ENCODE results near the gene REEP6. TPM values are rescaled to one million over a fixed set of nuclear protein-coding genes. Genes with fewer than 3 reads are reported as not detected.
"Not testable (repeated sequence)": the region's sequence is repeated elsewhere in the genome, so short reads cannot be mapped to it uniquely, and the experiment has no call there.

REEP6 gene
- total RNA-seq, 1 donor from 2014 or later: 0.26 TPM

DNA sequence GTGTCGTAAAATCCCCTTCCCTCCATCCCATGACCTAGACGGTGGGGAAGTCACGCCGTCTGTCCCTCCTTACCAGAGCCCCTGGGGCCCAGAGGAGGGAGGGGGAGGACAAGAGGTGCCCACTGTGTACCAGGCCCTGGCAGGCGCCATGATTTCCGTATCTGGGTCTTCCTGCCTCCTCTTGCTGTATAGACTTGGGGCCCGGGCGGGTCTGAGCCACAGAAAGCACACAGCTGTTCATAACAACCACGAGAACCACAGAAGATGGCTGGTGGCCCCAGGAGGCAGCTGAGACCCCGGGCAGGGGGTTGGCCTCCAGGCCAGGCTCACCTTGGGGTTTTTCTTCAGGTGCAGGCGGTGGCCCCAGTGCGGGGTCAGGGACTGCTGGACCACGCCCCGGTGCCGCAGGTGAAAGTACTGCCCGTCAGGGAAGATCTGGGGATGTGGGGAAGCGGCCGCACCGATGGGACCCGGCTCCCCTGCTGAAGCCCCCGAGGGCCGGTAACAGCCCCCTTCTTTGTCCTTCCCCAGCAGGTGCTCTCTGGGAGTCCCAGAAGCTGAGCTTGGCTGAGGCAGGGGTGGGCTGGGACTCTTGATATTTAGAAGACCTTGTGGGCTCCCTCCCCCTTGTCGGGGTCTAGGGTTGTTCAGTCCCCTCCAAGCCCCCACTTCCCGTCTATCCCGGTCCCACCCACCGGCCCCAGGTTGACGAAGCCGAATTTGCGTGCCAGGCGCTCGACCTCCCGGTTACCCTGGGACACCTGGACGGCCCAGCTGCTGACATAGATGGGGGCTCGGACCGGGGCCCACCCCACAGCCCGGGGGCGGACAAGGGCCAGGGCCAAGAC lies 1.3 kb upstream of the REEP6 start:
- DNase-seq (ENCODE audit: low read depth in 2 of 2): no peak

GRCh38 chr19:1490311-1491113 lies 469 bp upstream of the REEP6 start, which contains the start of gene PCSK4:
Gene PCSK4, minus strand, starts transcription at chr19:1490350. Its CDS starts 4 bp downstream, at chr19:1490346.
- peak; percentile 97 to 99 for DNase-seq (ENCODE audit: low read depth in 2 of 2)

- no peak for DNase-seq (ENCODE audit: low read depth in 2 of 2)
Observed at GRCh38 chr19:1491849-1492170, 829 bp downstream of the REEP6 start.

DNA sequence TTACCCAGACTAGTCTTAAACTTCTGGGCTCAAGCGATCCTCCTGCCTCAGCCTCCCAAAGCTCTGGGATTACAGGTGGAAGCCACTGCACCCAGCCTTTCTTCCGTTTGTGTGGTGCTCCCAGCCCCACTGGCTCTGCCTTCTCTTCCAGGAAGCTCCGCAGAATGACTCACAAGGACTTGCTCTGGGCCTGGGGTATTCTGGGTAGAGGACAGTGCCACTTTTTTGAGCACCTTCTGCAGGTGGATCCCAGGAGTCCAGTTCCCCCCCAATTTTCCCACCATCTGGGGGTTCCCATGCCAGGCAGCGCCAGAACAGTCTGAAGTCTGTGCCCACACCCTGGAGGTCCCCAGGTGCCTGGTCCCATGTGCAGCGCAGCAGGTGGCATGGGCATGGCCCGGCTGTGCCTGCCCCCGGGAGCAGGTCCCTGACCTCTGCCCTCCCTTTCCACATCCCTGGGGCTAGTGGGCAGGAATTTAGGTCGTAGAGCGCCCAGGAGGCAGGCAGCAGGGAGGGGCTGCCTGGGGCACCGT lies 1.6 kb downstream of the REEP6 start:
- DNase-seq (ENCODE audit: low read depth in 2 of 2): peak in 1 of 2 donors; percentile 16

GRCh38 chr19:1494115-1494815 lies 3.3 kb downstream of the REEP6 start:
- no peak for DNase-seq (ENCODE audit: low read depth in 2 of 2)

DNA sequence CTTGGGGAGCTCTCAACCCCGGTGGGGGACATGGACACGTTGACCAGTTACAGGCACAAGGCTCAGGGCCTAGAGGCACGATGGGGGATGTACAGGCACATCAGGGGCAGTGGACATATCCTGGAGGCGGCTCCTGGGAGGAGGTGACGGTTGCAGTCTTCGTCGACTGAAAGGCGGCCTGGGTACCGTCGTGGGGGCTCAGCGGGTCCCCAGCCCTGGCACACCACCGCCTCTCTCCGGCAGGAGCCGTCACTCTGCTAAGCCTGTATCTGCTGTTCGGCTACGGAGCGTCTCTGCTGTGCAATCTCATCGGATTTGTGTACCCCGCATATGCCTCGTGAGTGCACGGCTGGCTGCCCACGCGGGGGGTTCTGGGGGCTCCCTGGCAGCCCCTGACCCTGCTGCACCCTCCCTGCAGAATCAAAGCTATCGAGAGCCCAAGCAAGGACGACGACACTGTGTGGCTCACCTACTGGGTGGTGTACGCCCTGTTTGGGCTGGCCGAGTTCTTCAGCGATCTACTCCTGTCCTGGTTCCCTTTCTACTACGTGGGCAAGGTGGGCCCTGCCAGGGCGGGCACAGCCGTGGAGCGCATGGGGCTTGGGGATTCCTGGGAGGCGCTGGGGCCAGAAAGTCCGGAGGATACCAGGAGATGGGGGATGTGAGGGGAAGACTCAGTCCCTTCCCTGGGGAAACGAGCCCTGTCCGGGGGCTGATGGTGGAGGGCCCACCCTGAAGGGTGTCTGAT lies 4.2 kb downstream of the REEP6 start:
- no peak for DNase-seq (ENCODE audit: low read depth in 2 of 2)

DNA sequence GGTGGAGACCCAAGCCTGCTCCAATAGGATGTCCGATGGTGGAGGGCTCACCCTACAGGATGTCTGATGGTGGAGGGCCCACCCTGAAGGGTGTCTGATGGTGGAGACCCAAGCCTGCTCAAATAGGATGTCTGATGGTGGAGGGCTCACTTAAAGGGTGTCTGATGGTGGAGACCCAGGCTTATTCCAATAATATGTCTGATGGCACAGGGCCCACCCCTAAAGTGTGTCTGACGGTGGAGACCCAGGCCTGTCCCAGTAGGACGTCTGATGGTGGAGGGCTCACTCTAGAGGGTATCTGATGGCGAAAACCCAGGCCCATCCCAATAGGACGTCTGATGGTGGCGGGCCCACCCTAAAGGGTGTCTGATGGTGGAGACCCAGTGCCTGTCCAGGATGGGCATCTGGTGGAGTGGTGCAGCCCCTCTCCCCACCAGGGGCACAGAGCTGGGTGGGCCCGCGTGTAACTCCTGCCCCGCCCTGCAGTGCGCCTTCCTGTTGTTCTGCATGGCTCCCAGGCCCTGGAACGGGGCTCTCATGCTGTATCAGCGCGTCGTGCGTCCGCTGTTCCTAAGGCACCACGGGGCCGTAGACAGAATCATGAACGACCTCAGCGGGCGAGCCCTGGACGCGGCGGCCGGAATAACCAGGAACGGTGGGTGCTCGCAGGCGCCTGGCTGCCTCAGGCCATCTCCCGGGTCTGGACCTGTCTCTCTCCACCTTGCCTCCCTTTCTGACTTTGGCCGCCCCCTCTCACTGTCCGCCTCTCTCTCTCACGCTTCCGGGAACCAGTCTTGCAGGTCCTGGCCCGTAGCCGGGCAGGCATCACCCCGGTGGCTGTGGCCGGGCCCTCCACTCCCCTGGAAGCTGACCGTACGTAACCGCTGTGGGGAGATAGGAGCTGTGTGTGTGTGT lies 5.1 kb downstream of the REEP6 start:
- DNase-seq (ENCODE audit: low read depth in 2 of 2): no peak

DNA sequence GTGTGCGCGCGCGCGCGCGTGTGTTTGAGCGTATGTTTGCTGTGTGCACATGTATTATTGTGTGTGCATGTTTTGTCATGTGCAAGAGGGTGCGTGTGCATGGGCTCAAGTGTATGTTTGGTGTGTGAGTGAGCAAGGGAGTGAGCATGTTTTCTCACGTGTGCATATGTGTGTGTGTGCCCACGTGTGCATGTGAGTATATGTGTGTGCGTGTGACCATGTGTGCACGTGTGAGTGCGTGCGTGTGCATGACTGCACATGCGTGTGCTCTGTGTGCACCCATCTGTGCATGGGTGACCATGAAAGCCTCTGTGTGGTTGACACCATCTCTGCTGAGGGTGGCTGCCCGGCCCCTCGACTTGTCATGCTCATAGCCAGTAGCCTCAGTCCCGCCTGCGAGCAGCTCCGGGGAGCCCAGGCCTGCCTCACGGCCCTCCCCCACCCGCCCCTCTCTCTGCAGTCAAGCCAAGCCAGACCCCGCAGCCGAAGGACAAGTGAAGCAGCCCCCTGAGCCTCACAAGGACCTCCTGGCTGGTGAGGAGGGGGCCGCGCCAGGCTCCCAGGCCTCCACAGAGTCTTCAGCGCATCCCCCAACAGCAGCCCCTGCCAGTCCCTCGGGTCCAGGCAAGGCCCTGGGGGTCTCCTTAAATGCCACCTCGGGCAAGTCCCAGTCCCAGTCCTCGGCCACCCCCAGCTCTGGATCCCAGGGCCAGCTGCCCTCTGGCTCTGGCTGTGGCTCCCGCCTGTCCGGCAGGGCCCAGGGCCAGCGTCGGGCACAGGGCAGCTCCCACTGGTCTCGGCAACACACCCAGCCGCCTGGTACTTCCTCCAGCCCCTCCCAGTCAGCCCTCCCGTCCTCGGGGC lies 6.0 kb downstream of the REEP6 start:
- DNase-seq (ENCODE audit: low read depth in 2 of 2): no peak

- no peak for DNase-seq (ENCODE audit: low read depth in 2 of 2)
Observed at GRCh38 chr19:1497578-1498235, 6.7 kb downstream of the REEP6 start.

DNA sequence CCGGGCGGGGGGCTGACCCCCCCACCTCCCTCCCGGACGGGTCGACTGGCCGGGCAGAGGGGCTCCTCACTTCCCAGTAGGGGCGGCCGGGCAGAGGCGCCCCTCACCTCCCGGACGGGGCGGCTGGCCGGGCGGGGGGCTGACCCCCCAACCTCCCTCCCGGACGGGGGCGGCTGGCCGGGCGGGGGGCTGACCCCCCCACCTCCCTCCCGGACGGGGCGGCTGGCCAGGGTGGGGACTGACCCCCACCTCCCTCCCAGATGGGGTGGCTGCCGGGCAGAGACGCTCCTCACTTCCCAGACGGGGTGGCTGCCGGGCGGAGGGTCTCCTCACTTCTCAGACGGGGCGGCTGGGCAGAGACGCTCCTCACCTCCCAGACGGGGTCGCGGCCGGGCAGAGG lies 8.2 kb downstream of the REEP6 start:
- DNase-seq (ENCODE audit: low read depth in 2 of 2): not testable (repeated sequence)

GRCh38 chr19:1501200-1501595 lies 10.2 kb downstream of the REEP6 start:
- DNase-seq (ENCODE audit: low read depth in 2 of 2): no peak

- DNase-seq (ENCODE audit: low read depth in 2 of 2): no peak
Observed at GRCh38 chr19:1502433-1503088, 11.6 kb downstream of the REEP6 start.

DNA sequence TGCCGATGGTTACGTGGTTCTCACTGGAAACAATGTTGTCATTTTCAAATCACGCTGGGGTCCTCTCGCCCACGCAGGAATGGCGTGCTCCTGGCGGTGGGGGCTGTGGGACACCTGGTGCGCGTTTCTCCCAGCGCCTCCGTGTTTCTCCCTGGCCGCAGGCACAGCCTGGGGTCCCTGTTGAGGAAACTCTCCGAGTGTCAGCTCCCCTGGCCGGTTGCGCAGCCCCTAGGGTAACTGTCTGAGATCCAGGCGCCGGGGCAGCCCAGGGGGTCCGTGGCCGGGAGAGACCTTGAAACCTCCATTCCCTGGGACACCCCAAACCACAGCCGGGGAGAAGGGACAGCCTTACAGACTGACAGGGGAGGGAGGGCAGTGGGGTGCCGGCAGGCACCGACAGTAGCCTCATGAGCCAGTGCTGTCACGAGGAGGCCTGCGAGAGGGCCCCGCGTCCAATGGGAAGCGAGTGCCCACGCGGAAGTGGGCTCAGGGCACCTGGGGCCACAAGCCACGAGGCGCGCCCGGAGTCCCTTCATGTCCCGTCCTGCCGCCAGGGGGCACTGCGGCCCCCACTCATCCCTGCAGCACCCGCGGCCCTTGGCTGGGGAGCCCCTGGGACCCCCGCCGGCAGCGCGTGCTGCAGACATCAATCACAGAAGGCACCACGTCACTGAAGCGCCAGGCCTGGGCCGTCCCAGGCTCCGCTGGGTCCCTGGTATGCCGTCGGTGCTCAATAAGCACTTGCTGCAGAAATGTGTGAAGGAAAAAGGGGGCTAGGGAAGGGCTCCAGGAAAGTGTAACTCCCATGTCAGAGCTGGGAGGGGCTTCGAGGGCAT lies 12.3 kb downstream of the REEP6 start:
- peak in 1 of 2 donors; percentile 33 for DNase-seq (ENCODE audit: low read depth in 2 of 2)

GRCh38 chr19:1503925-1504773 lies 13.2 kb downstream of the REEP6 start:
- DNase-seq (ENCODE audit: low read depth in 2 of 2): no peak

GRCh38 chr19:1505012-1505411 lies 14.0 kb downstream of the REEP6 start:
- DNase-seq (ENCODE audit: low read depth in 2 of 2): no peak
